Liver (tissue), 9 donors: ENCODE measurements around the gene SEPTIN2. TPM values are rescaled to one million over a fixed set of nuclear protein-coding genes. Genes with fewer than 3 reads are reported as not detected.

Experiments used
- DNase-seq: peaks from one replicate; pipeline ENCODE4 v3.0.0-alpha.2; 2017; ENCODE audit warnings: low spot score
- H3K27ac ChIP-seq, 2 donors: one replicate each; pipeline ENCODE4 v1.7.0; 2013; ENCODE audit warnings: inconsistent platforms in 2 of 2, low read length in 2 of 2, control low read depth in 1 of 2, low read depth in 1 of 2, mild to moderate bottlenecking in 1 of 2
- H3K27me3 ChIP-seq, 4 donors: one replicate each; pipeline versions ENCODE4 v1.6.1 to v1.7.0; 2013; ENCODE audit warnings: low read length in 3 of 4, inconsistent platforms in 1 of 4, mild to moderate bottlenecking in 1 of 4, moderate library complexity in 1 of 4; ENCODE audit not compliant: control insufficient read depth in 4 of 4, insufficient read depth in 4 of 4
- H3K36me3 ChIP-seq, 4 donors: one replicate each; pipeline versions ENCODE4 v1.6.1 to v1.7.0; 2013; ENCODE audit warnings: low read length in 3 of 4, mild to moderate bottlenecking in 3 of 4, low read depth in 1 of 4, moderate library complexity in 1 of 4; ENCODE audit not compliant: control insufficient read depth in 4 of 4, insufficient read depth in 3 of 4
- H3K4me1 ChIP-seq, 4 donors: one replicate each; pipeline versions ENCODE4 v1.6.1 to v1.7.0; 2013; ENCODE audit warnings: low read length in 3 of 4, mild to moderate bottlenecking in 3 of 4, moderate library complexity in 1 of 4; ENCODE audit not compliant: control insufficient read depth in 4 of 4, insufficient read depth in 4 of 4
- H3K4me3 ChIP-seq, 3 donors: one replicate each; pipeline versions ENCODE4 v1.6.1 to v1.7.0; 2013; ENCODE audit warnings: low read length in 3 of 3, control low read depth in 1 of 3, low read depth in 1 of 3, mild to moderate bottlenecking in 1 of 3
- H3K9ac ChIP-seq, 2 donors: one replicate each; pipeline ENCODE4 v1.7.0; 2013; ENCODE audit warnings: low read length in 2 of 2, mild to moderate bottlenecking in 2 of 2, moderate library complexity in 2 of 2, control low read depth in 1 of 2, low read depth in 1 of 2
- H3K9me3 ChIP-seq, 4 donors: one replicate each; pipeline versions ENCODE4 v1.6.1 to v1.7.0; 2013; ENCODE audit warnings: low read length in 3 of 4; ENCODE audit not compliant: control insufficient read depth in 4 of 4
- ATF3 ChIP-seq: IDR thresholded peaks from 2 replicates; pipeline ENCODE4 v1.6.1; 2016; ENCODE audit warnings: antibody characterized with exemption
- CTCF ChIP-seq: fragments of 150-350 bp; IDR thresholded peaks from 2 replicates; pipeline ENCODE4 v1.5.1; 2017; ENCODE audit warnings: improper control_type of control experiment, low read depth, low read length; ENCODE audit not compliant: missing input control
- EGR1 ChIP-seq, 2 donors: IDR thresholded peaks; 2 replicates each; pipeline ENCODE4 v1.6.1; 2016 to 2018; ENCODE audit warnings: antibody characterized with exemption in 2 of 2, low read depth in 2 of 2
- FOXA1 ChIP-seq: IDR thresholded peaks from 2 replicates; pipeline ENCODE4 v1.6.1; 2016; ENCODE audit warnings: antibody characterized with exemption
- GABPA ChIP-seq, 2 donors: IDR thresholded peaks in 1 of 2; conservative IDR thresholded peaks in 1 of 2; 2 replicates each; pipeline ENCODE4 v1.6.1; 2016; ENCODE audit warnings: antibody characterized with exemption in 2 of 2, mild to moderate bottlenecking in 1 of 2, moderate library complexity in 1 of 2
- HNF4A ChIP-seq, 2 donors: conservative IDR thresholded peaks; 2 replicates each; pipeline ENCODE4 v1.6.1; 2016; ENCODE audit warnings: antibody characterized with exemption in 2 of 2, mild to moderate bottlenecking in 2 of 2
- HNF4G ChIP-seq: IDR thresholded peaks from 2 replicates; pipeline ENCODE4 v1.6.1; 2016; ENCODE audit warnings: antibody characterized with exemption
- JUND ChIP-seq, 2 donors: IDR thresholded peaks; 2 replicates each; pipeline ENCODE4 v1.6.1; 2016; ENCODE audit warnings: antibody characterized with exemption in 2 of 2
- NR2F2 ChIP-seq: IDR thresholded peaks from 2 replicates; pipeline ENCODE4 v1.6.1; 2016; ENCODE audit warnings: antibody characterized with exemption
- RAD21 ChIP-seq, 2 donors: IDR thresholded peaks; 2 replicates each; pipeline ENCODE4 v1.6.1; 2016; ENCODE audit warnings: antibody characterized with exemption in 2 of 2, mild to moderate bottlenecking in 2 of 2
- REST ChIP-seq: IDR thresholded peaks from 2 replicates; pipeline ENCODE4 v1.6.1; 2016; ENCODE audit warnings: antibody characterized with exemption, mild to moderate bottlenecking
- RXRA ChIP-seq, 2 donors: IDR thresholded peaks; 2 replicates each; pipeline ENCODE4 v1.6.1; 2017 to 2018; ENCODE audit warnings: antibody characterized with exemption in 2 of 2, mild to moderate bottlenecking in 1 of 2
- SP1 ChIP-seq: IDR thresholded peaks from 2 replicates; pipeline ENCODE4 v1.6.1; 2018; ENCODE audit warnings: antibody characterized with exemption, mild to moderate bottlenecking
- YY1 ChIP-seq: IDR thresholded peaks from 2 replicates; pipeline ENCODE4 v1.6.1; 2016; ENCODE audit warnings: antibody characterized with exemption, mild to moderate bottlenecking
- WGBS: extraction: QIAGEN DNeasy Blood & Tissue Kit; methylation state at CpG from one replicate; pipeline ENCODE4 v1.1.7; 2013; 5-methylcytosine and 5-hydroxymethylcytosine counted together
- polyA plus RNA-seq, 2 donors: library from polyadenylated mRNA; stranded (reverse) in 1 of 2; unstranded in 1 of 2; fragments of 200-250 nt in 1 of 2; fragments of >200 nt in 1 of 2; fragmentation: Nextera tagmentation in 1 of 2; extraction: Ambion mirVana in 1 of 2; gene quantifications; one replicate each; pipeline versions ENCODE4 v1.2.1 to v1.2.3, GENCODE V29; 2013 to 2015
- total RNA-seq, 2 donors: library from RNA; depleted of rRNA; stranded (reverse); fragments of >200 nt; gene quantifications; one replicate each; pipeline ENCODE4 v1.2.3, GENCODE V29; 2014
- TF ChIP-seq, protein P1 (sequence below): IDR thresholded peaks from 2 replicates; pipeline ENCODE4 v1.6.1; 2016; ENCODE audit warnings: antibody characterized with exemption
- TF ChIP-seq, protein P2 (sequence below): IDR thresholded peaks from 2 replicates; pipeline ENCODE4 v1.6.1; 2016; ENCODE audit warnings: antibody characterized with exemption
- donor health status: healthy.
- donor health status: healthy.
- donor health status: healthy.
- donor health status: healthy.
- donor health status: healthy.

Gene SEPTIN2
- total and polyA plus RNA-seq, 4 donors: 63.7 to 147 (median 96.9) TPM

GRCh38 chr2:241364781-241365180, 49.1 kb downstream of the SEPTIN2 start:
- no peak overlapping the region for H3K9ac ChIP-seq
- no peaks in the 10 kb centered on the region for H3K9me3 ChIP-seq
- no peaks in the 10 kb centered on the region for H3K27me3 ChIP-seq
- no peak overlapping the region for H3K4me3 ChIP-seq
- 70% methylated on average over 2 of the region's 2 CpGs for WGBS
- H3K4me1 ChIP-seq: peaks cover 2 to 28% (median 18%) of the 10 kb centered on the region in 4 donors
- H3K27ac ChIP-seq: no peak overlapping the region
- no peak for DNase-seq
- TF ChIP-seq SP1 (no peak), FOXA1 (no peak), JUND (IDR thresholded peaks at IDR 0.05) (no peak), RAD21 (IDR thresholded peaks at IDR 0.05) (no peak), RXRA (IDR thresholded peaks at IDR 0.05) (no peak), YY1 (no peak), GABPA (IDR thresholded peaks at IDR 0.05 in 1 of 2, conservative IDR thresholded peaks at IDR 0.05 in 1 of 2) (no peak), ATF3 (no peak), EGR1 (IDR thresholded peaks at IDR 0.05; ENCODE audit: low read depth in 2 of 2) (no peak), HNF4A (conservative IDR thresholded peaks at IDR 0.05) (no peak), HNF4G (no peak), CTCF (no peak), NR2F2 (no peak), REST (no peak)
- TF ChIP-seq, protein P1, sequence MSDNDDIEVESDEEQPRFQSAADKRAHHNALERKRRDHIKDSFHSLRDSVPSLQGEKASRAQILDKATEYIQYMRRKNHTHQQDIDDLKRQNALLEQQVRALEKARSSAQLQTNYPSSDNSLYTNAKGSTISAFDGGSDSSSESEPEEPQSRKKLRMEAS: no peak
- TF ChIP-seq, protein P2, sequence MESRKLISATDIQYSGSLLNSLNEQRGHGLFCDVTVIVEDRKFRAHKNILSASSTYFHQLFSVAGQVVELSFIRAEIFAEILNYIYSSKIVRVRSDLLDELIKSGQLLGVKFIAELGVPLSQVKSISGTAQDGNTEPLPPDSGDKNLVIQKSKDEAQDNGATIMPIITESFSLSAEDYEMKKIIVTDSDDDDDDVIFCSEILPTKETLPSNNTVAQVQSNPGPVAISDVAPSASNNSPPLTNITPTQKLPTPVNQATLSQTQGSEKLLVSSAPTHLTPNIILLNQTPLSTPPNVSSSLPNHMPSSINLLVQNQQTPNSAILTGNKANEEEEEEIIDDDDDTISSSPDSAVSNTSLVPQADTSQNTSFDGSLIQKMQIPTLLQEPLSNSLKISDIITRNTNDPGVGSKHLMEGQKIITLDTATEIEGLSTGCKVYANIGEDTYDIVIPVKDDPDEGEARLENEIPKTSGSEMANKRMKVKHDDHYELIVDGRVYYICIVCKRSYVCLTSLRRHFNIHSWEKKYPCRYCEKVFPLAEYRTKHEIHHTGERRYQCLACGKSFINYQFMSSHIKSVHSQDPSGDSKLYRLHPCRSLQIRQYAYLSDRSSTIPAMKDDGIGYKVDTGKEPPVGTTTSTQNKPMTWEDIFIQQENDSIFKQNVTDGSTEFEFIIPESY: no peak
- H3K36me3 ChIP-seq: no peaks in the 10 kb centered on the region

DNA sequence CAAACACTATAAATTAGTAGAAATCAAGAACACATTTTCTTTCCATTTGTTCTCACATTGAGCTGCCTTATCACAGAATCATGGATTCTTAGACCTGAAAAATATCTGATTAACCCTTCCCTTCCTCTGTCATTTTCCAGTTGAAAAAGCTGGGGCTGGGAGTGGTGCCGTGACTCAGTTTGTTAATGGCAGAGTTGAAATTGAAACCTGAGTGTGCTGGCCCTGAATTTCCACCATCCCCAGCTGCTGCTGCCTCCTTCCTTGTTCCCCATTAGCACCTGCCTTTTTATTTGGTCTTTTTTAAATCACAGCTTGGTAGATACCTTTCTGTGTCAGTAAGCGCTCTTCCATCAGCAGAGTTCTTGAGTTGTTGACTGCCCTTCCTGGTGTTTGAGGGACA, 51.0 kb downstream of the SEPTIN2 start:
- Histone ChIP-seq H3K9me3 (no peaks in the 10 kb centered on the region), H3K4me3 (no peak overlapping the region), H3K4me1 (peaks cover 2 to 15% (median 12%) of the 10 kb centered on the region in 4 donors), H3K27ac (no peak overlapping the region), H3K36me3 (no peaks in the 10 kb centered on the region), H3K9ac (no peak overlapping the region), H3K27me3 (no peaks in the 10 kb centered on the region)
- DNase-seq: no peak
- 94% methylated on average over 2 of the region's 2 CpGs for WGBS
- TF ChIP-seq YY1 (no peak), CTCF (no peak), REST (no peak), RAD21 (IDR thresholded peaks at IDR 0.05) (no peak)
- TF ChIP-seq, protein P1: no peak
